ENCODE results near the gene ANTXR1.

The ANTXR1 gene

DNA sequence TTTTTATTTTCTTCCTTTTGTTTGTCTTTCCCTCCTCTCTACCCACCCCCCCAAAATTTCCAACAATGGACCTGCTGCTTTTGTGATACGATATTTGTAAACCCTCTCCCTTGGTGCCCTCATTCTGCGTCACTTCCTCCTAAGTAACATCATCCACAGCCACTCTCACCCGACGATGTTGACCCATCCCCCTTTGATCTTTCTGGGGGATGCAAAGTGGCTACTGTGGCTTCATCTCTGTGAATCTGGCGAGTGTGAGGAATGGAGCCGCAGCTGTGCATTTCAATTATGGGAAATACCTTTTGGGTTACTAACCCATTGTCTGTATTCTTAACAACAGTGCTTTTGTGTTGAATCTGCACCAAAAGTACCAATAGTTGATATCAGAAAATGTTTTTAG lies 19.4 kb downstream of the ANTXR1 start:
- no peak overlapping the region for H3K9ac ChIP-seq (ENCODE audit: low read length)
- H3K27me3 ChIP-seq (ENCODE audit: low read depth, low read length): peaks cover 56% of the 10 kb centered on the region
- no peak overlapping the region for H3K4me2 ChIP-seq (ENCODE audit: low read length)
- no peak overlapping the region for H3K27ac ChIP-seq (ENCODE audit: low read length)
- no peak for TF ChIP-seq EZH2phosphoT487 (IDR thresholded peaks at IDR 0.05; ENCODE audit: low read depth)
- TF ChIP-seq, protein P1, sequence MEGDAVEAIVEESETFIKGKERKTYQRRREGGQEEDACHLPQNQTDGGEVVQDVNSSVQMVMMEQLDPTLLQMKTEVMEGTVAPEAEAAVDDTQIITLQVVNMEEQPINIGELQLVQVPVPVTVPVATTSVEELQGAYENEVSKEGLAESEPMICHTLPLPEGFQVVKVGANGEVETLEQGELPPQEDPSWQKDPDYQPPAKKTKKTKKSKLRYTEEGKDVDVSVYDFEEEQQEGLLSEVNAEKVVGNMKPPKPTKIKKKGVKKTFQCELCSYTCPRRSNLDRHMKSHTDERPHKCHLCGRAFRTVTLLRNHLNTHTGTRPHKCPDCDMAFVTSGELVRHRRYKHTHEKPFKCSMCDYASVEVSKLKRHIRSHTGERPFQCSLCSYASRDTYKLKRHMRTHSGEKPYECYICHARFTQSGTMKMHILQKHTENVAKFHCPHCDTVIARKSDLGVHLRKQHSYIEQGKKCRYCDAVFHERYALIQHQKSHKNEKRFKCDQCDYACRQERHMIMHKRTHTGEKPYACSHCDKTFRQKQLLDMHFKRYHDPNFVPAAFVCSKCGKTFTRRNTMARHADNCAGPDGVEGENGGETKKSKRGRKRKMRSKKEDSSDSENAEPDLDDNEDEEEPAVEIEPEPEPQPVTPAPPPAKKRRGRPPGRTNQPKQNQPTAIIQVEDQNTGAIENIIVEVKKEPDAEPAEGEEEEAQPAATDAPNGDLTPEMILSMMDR (IDR thresholded peaks at IDR 0.05; ENCODE audit: low read depth, low read length): no peak
- no peaks in the 10 kb centered on the region for H3K79me2 ChIP-seq (ENCODE audit: low read length)
- no peak overlapping the region for H2AFZ ChIP-seq (ENCODE audit: low read depth, low read length)
- H3K4me1 ChIP-seq (ENCODE audit: low read length): no peaks in the 10 kb centered on the region
- no peaks in the 10 kb centered on the region for H4K20me1 ChIP-seq (ENCODE audit: insufficient read depth, low read length)
- no peak overlapping the region for H3K4me3 ChIP-seq (ENCODE audit: low read length)
- H3K9me3 ChIP-seq (ENCODE audit: insufficient read depth, low read length): no peaks in the 10 kb centered on the region
- H3K36me3 ChIP-seq (replicated peaks; ENCODE audit: low read depth, low read length): no peaks in the 10 kb centered on the region

DNA sequence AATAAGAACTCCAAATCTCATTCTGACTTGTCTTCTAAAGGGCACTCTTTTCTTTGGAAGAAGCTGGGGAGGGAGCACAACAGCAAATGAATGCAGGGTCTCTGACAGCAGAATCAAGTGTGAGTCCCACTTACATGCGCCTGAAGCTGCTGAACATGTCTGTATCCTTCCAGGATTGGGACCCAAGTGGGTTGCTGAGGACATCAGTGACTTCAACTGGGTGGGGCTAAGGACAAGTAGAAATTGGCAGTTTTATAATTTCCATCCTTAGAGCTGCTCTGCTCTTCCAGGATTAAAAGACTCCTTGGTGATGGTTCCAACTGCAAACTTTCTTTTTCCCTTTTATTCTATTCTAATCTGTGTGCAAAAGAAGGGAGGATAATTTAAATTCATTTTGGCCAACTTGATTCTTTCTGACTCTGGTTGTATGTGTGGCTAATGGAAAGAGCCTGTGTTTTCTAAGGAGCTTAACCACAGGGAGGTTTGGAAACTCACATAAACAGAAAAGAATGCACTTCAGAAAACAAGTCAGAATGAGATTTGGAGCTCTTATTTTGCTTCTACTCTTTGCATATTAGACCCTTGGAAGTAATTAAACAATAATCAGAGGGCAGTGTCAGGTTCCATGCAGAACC lies 20.6 kb downstream of the ANTXR1 start:
- Histone ChIP-seq H3K36me3 (replicated peaks; ENCODE audit: low read depth, low read length) (no peaks in the 10 kb centered on the region), H3K9me3 (ENCODE audit: insufficient read depth, low read length) (no peaks in the 10 kb centered on the region), H3K4me2 (ENCODE audit: low read length) (no peak overlapping the region), H3K9ac (ENCODE audit: low read length) (no peak overlapping the region), H3K4me3 (ENCODE audit: low read length) (no peak overlapping the region), H3K79me2 (ENCODE audit: low read length) (no peaks in the 10 kb centered on the region), H2AFZ (ENCODE audit: low read depth, low read length) (no peak overlapping the region), H3K27me3 (ENCODE audit: low read depth, low read length) (peaks cover 57% of the 10 kb centered on the region), H3K4me1 (ENCODE audit: low read length) (no peaks in the 10 kb centered on the region), H3K27ac (ENCODE audit: low read length) (no peak overlapping the region), H4K20me1 (ENCODE audit: insufficient read depth, low read length) (no peaks in the 10 kb centered on the region)
- TF ChIP-seq, protein P1 (IDR thresholded peaks at IDR 0.05; ENCODE audit: low read depth, low read length): no peak
- no peak for TF ChIP-seq EZH2phosphoT487 (IDR thresholded peaks at IDR 0.05; ENCODE audit: low read depth)

DNA sequence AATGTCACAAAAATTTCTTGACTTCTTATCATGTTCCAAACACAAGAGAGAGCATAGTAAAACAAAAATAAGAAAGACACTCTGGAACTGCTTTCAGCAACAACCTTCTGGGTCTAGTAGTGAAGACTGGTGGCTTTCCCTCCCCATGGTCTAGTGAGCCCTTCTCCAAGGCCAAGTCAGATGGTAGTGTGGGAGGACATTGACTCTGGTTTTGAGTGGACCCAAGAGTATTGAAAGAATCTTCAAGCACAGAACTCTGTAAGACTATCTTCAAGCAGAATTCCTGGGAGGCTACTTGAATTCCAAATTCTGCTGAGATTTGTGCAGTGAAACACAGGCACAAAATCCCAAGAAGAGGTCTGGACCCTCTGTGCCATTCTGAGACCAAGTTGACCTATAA lies 21.1 kb downstream of the ANTXR1 start:
- Histone ChIP-seq H3K4me3 (ENCODE audit: low read length) (no peak overlapping the region), H4K20me1 (ENCODE audit: insufficient read depth, low read length) (no peaks in the 10 kb centered on the region), H3K4me2 (ENCODE audit: low read length) (no peak overlapping the region), H3K36me3 (replicated peaks; ENCODE audit: low read depth, low read length) (no peaks in the 10 kb centered on the region), H3K4me1 (ENCODE audit: low read length) (no peaks in the 10 kb centered on the region), H3K9ac (ENCODE audit: low read length) (no peak overlapping the region), H2AFZ (ENCODE audit: low read depth, low read length) (no peak overlapping the region), H3K9me3 (ENCODE audit: insufficient read depth, low read length) (no peaks in the 10 kb centered on the region), H3K27ac (ENCODE audit: low read length) (no peak overlapping the region), H3K79me2 (ENCODE audit: low read length) (no peaks in the 10 kb centered on the region), H3K27me3 (ENCODE audit: low read depth, low read length) (peaks cover 62% of the 10 kb centered on the region)
- no peak for TF ChIP-seq EZH2phosphoT487 (IDR thresholded peaks at IDR 0.05; ENCODE audit: low read depth)
- TF ChIP-seq, protein P1 (IDR thresholded peaks at IDR 0.05; ENCODE audit: low read depth, low read length): no peak

DNA sequence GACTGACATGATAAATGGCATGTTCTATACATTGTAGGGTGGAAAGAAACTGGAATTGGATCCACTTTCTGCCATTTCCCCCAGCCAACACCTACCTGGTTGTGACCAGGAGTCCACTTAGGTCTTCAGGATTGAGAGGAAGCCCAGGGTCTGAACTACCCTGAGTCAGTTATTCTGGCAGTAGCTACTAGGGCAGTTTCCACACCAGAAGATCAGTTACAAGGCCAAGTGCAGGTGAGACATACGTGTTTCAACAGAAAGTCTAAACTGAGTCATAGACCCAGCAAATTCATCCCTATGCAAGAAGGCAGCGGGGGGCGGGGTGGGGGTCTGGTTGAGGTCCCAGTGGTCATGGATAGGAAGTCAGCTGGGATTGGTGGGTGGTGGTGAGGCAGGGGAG lies 21.9 kb downstream of the ANTXR1 start:
- Histone ChIP-seq H4K20me1 (ENCODE audit: insufficient read depth, low read length) (no peaks in the 10 kb centered on the region), H3K27ac (ENCODE audit: low read length) (no peak overlapping the region), H3K9ac (ENCODE audit: low read length) (no peak overlapping the region), H3K36me3 (replicated peaks; ENCODE audit: low read depth, low read length) (no peaks in the 10 kb centered on the region), H3K4me1 (ENCODE audit: low read length) (no peaks in the 10 kb centered on the region), H3K4me2 (ENCODE audit: low read length) (no peak overlapping the region), H3K27me3 (ENCODE audit: low read depth, low read length) (peaks cover 66% of the 10 kb centered on the region), H3K79me2 (ENCODE audit: low read length) (no peaks in the 10 kb centered on the region), H2AFZ (ENCODE audit: low read depth, low read length) (no peak overlapping the region), H3K4me3 (ENCODE audit: low read length) (no peak overlapping the region), H3K9me3 (ENCODE audit: insufficient read depth, low read length) (no peaks in the 10 kb centered on the region)
- TF ChIP-seq, protein P1 (IDR thresholded peaks at IDR 0.05; ENCODE audit: low read depth, low read length): no peak
- no peak for TF ChIP-seq EZH2phosphoT487 (IDR thresholded peaks at IDR 0.05; ENCODE audit: low read depth)
